HG02759 (cell line): ENCODE results near the gene WNT16.
"Not testable (repeated sequence)": the region's sequence is repeated elsewhere in the genome, so short reads cannot be mapped to it uniquely, and the experiment has no call there.

Experiments used
- ATAC-seq: cut with Tn5 transposase; IDR thresholded peaks from one replicate; pipeline ENCODE4 v1.9.1; 2021; ENCODE audit warnings: mild to moderate bottlenecking, moderate library complexity; ENCODE audit not compliant: unreplicated experiment

WNT16 gene, protein sequence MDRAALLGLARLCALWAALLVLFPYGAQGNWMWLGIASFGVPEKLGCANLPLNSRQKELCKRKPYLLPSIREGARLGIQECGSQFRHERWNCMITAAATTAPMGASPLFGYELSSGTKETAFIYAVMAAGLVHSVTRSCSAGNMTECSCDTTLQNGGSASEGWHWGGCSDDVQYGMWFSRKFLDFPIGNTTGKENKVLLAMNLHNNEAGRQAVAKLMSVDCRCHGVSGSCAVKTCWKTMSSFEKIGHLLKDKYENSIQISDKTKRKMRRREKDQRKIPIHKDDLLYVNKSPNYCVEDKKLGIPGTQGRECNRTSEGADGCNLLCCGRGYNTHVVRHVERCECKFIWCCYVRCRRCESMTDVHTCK

DNA sequence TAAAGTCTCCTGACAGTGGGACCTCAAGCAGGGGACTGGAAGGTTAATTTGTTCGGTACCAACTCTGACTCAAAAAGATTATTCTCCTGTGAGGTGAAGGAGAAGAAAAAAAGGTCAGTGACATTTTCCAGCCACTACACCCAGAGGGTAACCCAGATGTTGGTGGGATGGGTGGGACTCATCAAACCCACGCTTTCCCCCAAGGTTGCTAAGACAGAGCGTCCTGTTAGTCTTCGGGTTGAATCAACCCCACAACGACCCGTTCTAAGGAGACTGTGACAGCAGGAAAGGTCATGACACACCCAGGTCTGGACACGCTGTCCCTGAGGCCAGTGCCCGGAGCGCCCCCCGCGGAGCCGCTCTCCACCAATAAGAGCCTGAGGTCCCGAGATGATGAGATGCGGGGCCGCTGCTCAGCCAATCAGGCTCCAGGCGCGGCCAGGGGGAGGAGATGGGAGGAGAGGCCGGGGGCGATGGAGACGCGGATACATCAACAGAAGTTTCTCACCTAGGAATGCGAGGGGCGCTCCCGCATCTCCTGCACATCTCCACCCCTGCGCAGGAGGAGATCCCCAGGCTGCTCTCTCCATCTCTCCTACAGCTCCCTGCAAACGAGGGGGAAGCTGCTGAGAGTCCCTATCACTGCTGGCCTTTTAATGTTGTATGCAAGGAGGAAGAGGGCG is at the start of gene WNT16:
WNT16 (plus strand) TSS at position 493 of the 683 bp plus-strand sequence. CDS start 293 bp downstream, outside the sequence.
- ATAC-seq = no peak

DNA sequence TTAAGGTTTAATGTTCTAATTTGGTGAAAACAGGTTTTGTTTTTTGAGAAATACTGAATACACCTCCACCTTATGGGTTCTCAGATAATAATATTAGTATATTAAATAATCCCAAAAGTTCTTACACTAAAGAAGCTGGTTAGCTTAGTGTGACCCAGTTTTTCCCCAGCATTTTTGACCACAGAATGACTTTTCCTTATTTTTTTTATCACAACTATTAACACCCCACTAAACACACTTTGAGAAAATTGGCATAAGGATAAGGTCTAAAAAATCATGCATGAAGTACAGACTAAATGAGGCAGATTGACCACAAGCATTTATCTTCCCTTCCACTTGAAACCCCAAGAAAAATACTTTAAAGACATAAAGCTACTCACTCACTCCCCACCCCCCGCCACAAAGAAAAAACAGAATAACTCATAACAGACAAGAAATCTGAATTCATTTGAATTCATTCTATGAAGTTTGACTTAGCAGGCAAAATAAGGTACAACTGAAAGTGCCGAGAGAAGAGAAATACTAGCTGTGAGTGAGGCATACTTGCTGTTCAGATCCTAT is 49.7 kb upstream of the WNT16 start:
- ATAC-seq = peak; percentile 3

DNA sequence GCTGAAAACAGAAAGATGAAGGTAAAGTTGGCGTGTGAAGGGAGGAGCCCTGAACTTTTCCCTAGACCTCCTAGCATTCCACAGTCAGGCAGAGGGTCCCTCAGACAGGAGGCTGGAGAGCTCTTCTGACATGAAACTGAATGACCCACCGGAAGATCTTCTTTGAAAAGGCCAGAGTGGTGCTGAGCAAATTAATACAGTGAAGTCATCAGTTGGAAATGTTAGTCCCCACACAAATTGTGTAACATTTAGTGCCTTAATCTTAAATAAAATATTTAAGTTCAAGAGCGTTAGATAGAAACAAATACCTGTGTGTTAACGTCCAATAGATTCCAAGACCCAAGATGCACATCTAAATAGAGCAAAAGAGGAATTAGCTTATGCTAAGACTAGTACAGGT is 49.0 kb upstream of the WNT16 start:
- no peak for ATAC-seq

DNA sequence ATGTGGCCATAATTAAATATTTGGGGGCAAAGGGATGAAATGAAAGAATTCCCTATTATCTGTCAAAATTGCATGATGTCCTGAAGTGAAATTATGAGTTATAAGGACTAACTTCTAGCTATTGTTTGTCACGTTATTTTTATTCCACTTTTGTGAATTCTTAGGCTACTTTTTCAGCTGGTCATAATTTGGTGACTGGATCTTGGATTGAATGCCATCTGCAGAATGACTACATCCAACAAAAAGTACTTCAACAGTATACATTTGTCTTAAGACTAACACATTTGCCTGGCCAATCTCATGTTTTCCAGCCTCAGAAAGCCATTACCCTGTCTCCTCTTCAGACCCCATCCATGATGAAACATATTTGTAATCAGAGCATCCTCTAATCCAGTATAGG is 48.1 kb upstream of the WNT16 start:
- no peak for ATAC-seq

DNA sequence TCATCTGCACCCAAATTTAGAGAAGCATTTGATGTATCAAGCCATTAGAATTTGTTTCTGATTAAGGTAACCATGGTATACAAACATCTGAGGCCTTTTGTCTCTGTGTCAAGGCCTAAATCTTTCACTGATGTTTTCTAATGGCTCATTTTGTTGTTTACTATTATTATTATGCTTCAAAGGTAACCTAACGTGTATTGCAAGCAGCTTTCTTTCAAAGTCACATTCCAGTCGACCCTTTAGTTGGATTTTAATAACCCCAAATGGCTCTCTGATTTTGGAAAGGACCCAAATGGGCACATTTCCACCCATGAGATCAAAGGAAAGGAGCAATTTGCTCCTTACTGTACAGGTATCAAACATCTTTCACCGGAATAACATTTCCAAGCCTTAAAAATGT is 46.7 kb upstream of the WNT16 start:
- ATAC-seq = no peak

DNA sequence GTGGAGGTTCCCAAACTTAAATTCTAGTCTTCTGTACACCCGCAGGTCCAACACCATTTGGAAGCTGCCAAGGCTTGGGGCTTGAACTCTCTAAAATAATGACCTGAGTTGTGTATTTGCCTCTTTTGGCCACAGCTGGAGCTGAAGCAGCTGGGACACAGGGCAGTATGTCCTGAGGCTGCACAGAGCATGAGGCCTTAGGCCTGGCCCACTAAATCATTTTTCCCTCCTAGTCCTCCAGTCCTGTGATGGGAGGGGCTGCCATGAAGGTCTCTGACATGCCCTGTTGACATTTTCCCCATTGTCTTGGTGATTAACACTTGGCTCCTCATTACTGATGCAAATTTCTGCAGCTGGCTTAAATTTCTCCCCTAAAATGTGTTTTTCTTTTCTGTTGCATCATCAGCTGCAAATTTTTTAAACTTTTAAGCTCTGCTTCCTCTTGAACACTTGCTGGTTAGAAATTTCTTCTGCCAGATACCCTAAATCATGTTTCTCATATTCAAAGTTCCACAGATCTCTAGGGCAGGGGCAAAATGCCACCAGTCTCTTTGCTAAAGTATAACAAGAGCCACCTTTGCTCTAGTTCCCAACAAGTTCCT is 43.6 kb upstream of the WNT16 start:
- no peak for ATAC-seq

DNA sequence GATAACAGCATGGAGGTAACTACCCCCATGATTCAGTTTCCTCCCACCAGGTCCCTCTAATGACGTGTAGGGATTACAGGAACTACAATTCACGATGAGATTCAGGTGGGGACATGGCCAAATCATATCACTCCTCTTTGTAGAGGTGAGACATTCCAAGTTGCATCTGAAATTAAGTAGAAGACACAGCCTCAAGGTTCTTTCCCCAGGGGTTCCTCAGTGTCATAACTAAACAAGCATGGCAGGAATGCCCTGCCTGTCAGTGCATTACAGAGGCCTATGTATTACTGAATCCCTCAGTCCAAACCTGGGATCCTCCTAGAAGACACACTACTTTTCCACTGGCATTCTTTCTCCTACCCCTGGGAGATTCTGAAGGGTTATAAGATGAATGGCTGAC is 42.6 kb upstream of the WNT16 start:
- ATAC-seq = no peak

DNA sequence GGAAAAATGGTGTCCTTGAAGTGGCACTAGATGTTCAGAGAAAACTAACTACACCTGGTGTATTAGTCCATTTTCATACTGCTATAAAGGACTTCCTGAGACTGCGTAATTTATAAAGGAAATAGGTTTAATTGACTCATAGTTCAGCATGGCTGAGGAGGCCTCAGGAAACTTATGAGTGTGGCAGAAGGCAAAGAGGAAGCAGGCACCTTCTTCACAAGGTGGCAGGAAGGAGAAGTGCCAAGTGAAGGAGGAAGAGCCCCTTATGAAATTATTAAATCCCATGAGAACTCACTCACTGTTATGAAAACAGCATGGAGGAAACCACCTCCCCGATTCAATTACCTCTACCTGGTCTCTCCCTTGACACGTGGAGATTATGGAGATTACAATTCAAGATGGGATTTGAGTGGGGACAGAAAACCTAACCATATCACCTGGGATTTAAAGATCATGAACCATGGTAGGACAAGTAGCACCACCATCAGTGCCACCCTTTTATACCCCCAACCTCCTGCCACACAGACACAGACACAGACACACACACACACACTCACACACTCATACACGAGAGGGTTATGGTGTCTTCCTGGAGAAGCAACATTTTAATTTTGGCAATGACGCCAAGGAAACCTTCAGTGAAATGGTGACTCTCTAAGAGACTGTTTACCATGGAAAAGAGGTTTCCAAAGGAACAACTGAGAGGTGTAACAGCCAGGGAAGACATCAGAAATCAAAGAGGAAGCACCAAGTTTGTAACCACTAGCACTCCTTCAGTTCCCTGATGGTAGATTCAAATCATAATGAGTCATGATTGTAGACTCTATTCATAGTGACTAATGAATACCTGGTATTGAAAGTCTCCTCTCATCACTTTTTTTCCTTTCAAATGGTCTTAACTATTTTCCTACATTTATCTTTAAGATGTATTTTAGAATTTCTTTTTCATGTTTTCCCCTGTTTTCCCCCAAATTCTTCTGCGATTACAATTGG is 41.8 kb upstream of the WNT16 start:
- no peak for ATAC-seq

DNA sequence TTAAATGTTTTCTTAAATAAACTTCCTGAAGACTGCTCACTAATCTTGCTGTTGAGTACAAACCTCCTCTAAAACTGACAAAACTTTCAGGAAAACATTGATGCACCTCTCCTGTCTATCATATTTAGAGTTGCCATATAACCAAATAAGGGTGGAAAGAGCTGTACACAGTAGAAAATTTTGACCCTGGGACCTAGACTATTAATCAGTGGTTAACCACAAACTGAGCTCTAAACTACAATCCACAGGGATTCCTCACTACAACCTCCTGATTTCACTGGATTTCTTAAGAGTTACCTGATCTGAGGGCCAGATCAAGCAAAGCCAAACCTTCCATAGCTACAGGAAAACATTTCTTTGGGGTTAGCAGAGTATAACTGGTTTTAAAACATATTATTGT is 39.9 kb upstream of the WNT16 start:
- no peak for ATAC-seq

DNA sequence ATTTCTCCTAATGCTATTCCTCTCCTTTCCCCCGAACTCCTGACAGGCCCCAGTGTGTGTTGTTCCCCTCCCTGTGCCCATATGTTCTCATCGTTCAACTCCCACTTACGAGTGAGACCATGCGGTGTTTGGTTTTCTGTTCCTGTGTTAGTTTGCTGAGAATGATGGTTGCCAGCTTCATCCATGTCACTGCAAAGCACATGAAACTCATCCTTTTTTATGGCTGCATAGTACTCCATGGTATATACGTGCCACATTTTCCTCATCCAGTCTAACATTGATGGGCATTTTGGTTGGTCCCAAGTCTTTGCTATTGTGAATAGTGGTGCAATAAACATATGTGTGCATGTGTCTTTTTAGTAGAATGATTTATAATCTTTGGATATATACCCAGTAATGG is 38.9 kb upstream of the WNT16 start:
- ATAC-seq = not testable (repeated sequence)

DNA sequence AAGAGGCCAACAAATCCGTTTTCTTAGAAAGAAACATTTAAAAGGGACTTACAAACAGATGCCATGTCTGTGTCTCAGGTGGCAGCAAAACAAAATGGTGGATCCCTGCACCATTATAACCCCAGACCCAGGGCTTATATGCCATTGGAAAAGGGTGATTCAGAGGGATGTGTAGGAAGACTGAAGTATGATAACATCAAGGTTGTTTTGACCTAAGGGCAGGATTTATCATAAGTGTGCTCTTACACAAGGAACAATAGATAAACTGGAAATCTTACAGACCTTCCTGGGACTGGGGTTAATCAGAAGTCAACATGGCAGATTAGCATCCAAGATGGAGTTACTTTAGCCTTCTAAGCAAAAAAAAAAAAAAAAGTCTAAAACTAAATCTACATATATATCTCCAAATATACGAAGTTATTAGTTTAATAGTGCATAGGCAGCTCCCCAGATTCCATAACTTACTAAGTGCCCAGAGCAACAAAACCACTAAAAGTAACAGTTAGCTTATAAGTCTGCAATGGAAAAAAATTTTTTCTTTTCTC is 34.3 kb upstream of the WNT16 start:
- ATAC-seq = no peak

DNA sequence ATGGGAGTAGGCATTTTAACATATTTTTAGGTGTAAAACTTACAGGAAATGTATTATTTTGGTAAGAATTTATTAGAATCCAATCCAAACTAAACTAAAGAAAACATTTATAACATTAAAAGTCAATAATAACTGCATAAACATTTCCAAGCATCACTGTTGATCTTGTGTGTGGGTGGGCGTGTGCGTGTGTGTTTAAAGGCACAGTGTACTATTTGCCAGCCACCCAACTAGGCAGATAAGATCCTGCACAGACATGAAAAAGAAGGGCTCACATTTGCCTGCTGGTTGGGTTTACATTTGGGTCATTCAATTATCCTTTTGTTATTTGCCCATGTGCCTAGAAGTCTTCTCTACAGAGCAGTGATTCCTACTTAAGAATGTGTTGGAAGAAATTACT is 31.0 kb upstream of the WNT16 start:
- no peak for ATAC-seq

DNA sequence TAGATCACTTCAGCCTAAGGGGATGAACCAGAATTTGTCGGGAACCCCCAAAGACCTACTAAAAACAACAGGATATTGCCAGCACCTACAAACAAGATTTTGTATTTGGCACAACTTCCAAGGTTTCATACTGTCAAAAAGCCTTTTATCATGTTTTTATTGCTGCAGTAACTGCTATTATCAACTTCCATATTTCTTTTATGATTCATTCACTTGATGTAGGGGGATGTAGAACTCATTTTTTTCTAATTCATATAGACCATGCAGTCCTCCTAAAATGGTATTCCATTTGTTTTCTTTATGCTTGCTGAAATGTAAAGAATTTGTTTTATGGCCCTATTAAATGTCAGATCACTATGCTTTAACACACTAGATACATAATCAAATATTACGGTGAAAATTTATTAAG is 30.0 kb upstream of the WNT16 start:
- no peak for ATAC-seq

DNA sequence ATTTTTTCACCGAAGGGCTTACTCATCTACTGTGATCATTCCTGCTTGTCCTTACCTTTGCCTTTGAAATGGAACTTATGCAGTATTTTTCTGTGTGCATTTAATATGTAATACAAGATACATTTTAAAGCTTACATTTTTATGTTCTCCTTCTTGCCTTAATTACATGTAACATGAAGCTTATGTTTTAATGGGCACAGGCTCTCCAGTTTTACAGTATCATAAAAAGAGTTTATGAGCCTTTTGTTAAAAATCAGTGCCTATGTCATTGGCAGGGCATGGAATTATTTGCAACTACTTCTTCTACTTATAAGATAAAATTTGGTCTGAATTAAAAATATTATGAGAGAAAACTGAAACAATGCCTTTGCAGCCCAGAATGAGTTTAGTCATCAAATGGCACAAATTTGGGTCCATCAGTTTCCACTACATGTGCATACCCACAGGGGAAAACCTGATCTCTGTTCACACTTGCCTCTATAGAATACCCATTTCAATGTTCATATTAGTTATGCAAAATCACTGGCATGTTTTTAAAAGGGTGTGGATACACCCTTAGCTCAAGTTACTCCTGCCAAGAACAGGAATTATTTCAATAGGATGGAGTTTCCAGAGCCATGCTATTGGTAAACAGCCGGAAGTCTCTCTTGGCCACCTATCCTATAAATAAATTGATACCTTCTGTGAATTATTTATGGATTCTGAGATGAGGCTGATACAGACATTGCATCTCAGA is 27.9 kb upstream of the WNT16 start:
- no peak for ATAC-seq

DNA sequence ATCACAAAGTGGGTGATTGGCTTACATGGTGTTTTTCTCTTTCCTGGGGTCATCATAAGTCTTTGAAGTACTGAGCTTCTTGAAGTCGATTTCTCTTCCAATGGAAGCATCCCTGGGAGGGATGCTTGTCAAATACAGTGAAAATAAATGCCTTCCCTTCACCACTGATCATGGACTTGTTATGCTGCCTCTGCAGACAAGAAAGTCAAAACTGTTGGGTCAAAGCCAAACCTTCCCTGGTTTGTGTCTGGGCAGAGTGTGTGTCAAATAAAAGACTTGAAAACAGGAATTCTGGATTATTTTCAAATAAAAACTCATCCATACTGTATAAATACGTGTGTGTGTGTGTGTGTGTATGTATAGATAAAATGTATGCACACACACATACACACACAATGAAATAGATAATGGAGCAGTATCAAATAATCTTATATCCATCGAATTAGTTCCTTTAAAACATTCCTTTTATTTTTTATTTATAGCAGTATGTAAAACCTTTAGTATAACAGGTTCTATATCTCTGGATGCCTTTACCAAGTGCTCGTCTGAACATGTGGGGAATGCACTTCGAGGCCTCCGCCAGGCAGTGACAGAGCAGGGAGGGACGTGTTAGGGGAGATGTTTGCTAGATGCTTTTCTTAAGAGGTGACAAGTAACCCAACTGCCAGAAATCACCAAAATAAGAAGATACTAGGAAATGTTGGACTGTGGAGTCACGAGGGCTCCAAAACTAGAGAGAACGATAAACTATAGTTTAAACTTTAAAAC is 27.2 kb upstream of the WNT16 start:
- ATAC-seq = no peak

DNA sequence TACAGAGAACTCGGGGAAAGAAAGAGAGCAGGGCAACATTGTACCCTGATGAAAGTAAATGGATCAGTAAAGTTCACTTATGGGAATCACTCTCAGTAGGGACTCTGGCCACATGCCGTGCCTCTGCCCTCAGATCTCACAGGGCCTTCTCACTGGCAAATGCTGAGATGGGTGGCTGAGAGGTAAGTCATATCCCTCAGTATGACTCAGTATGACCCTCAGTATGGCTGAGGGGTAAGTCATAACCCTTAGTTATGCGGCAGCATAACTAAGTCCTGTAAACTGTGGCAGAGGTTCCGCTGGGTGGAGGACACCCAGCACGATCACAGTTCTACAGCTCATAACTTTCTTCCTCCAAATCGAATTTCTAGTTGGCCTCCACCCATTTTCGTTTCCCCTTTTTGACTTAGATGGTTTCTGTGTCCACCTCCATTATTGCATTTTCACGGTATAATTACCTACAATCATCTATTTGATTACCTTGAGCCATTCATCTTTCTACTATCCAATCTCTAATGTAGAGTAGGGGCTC is 26.5 kb upstream of the WNT16 start:
- ATAC-seq = peak; percentile 94

DNA sequence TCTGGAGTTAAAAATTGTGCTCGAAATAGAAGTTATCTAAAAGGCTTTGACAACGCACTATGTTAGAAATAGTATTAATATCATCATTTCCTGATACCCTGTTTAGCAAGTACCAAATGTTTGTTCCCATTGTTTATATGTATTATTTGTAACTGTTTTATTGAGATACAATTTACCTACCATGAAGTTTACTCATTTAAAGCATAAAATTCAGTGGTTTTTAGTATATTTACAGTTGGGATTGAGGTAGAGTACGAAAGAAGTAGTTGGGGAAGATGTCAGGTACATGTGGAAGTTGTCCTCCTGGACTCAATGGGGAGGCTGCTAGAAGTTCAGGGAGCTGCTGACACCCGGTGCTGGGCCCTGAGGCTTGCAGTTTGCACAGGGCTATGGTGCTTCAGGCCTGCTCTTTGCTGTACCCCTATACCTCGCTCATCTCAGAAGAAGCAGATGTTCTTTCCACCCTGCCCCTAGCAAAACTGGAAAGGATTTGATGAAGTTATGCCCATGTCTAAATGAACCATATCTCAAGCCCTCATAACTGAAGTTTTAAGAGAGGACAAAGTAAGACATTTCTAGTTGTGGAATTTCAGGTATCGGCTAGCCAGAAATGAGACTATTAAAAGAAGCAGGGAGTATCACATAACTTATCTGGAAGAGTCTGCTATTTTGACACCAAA is 25.2 kb upstream of the WNT16 start:
- ATAC-seq = no peak

DNA sequence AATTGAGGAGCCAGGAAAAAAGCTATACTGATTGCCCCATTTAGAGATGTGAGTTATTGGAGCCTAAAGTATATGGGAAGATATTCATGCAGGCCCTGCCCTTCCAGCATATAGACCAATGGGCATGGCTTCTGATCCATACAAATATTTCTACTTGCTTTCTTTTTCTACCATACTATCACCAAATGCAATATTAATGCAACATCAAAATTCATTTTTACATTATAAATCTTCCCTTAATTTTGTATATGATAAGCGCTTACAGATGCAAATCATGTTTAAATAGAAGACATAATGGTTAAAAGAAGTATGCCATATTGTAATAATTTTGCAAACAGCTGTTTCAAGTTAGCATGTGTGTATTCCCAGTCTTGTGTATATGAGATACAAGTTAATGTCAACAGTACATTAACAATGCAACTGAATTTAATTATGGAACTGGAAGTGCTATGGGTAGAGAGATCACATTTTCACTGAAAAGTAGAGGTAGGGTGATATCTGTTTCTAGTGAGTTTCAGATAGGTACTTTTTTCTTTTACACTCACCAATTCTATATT is 24.6 kb upstream of the WNT16 start:
- ATAC-seq = no peak
